Mucosa of descending colon (tissue), 3 donors: ENCODE data around the gene PLXNB3. TPM values are rescaled to one million over a fixed set of nuclear protein-coding genes. Genes with fewer than 3 reads are reported as not detected.
"Not testable (repeated sequence)": the region's sequence is repeated elsewhere in the genome, so short reads cannot be mapped to it uniquely, and the experiment has no call there.

Source experiments
- ATAC-seq: fragments of 200-7000 bp; cut with Tn5 transposase; one replicate; pipeline ENCODE4 v1.9.1; 2020; ENCODE audit warnings: mild to moderate bottlenecking, moderate library complexity
- DNase-seq, 3 donors: peaks; one replicate each; pipeline ENCODE4 v3.0.0-alpha.2; 2020
- H3K36me3 ChIP-seq: fragments of 200-600 bp; one replicate; pipeline ENCODE4 v1.8.0; 2021; ENCODE audit warnings: low read depth, mild to moderate bottlenecking
- H3K4me1 ChIP-seq: fragments of 200-600 bp; one replicate; pipeline ENCODE4 v1.8.0; 2021; ENCODE audit warnings: low read depth, mild to moderate bottlenecking
- H3K4me3 ChIP-seq: fragments of 200-600 bp; one replicate; pipeline ENCODE4 v1.8.0; 2021; ENCODE audit warnings: mild to moderate bottlenecking
- H3K9me3 ChIP-seq: fragments of 200-600 bp; one replicate; pipeline ENCODE4 v1.8.0; 2021; ENCODE audit warnings: mild to moderate bottlenecking
- CTCF ChIP-seq: fragments of 200-600 bp; IDR thresholded peaks from one replicate; pipeline ENCODE4 v1.8.0; 2022; ENCODE audit warnings: antibody characterized with exemption, mild to moderate bottlenecking
- intact Hi-C, 2 donors: fragments of 100-400 bp; cut with DNase I in 1 of 2; cut with micrococcal nuclease in 1 of 2; formaldehyde crosslinking; loops; one replicate each; pipeline versions ENCODE4 v1.11.0 to v1.11.1; 2022; cut with DNase I, micrococcal nuclease
- total RNA-seq, 3 donors: library from RNA; stranded (reverse); fragmentation: NEBNext Ultra II Directional in 2 of 3; extraction: Animal tissue kit (Norgen Biotek cat#: 25700) in 2 of 3; gene quantifications; one replicate each; pipeline versions ENCODE4 v1.2.1 to v1.2.4, GENCODE V29; 2021 to 2023
- donor health status: DM: no; HTN: no; CAD: no; lungs with moderate emphysema.
- donor health status: DM: no; HTN: no; CAD: no.
- donor health status: DM: no; HTN: yes; CAD: no.

PLXNB3 gene
- total RNA-seq, 3 donors from 2014 or later = 3.0 to 44.9 (median 3.3) TPM

DNA sequence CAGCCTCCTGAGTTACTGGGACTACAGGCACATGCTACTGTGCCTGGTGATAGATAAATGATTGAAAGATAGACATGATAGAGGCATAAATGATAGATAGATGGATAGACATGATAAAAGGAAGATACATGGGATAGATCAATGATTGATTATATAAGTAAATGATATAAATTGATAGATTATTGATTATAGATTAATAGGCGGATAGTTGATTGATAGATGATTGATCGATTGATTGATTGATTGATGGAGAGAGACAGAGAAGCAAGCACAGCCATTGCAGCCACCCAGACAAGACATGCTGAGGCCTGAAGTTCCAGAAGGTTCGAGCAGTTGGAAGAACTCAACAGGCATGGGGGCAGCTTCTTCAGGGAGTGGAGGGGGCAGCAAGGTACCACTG, 17.7 kb upstream of the PLXNB3 start:
- Histone ChIP-seq H3K4me1 (no peaks in the 10 kb centered on the region), H3K36me3 (no peaks in the 10 kb centered on the region), H3K9me3 (no peaks in the 10 kb centered on the region), H3K4me3 (no peak overlapping the region)
- intact Hi-C loops = no loop called here
- no peak for TF ChIP-seq CTCF
- ATAC-seq (no peak), DNase-seq (no peak)

GRCh38 chrX:153746991-153747390, 17.1 kb upstream of the PLXNB3 start:
- H3K4me3 ChIP-seq, DNase-seq, intact Hi-C loops, ATAC-seq, H3K9me3 ChIP-seq, H3K36me3 ChIP-seq, H3K4me1 ChIP-seq: not testable (repeated sequence)

GRCh38 chrX:153749017-153749416, 15.0 kb upstream of the PLXNB3 start:
- intact Hi-C loops, H3K4me1 ChIP-seq, ATAC-seq, H3K36me3 ChIP-seq, DNase-seq, H3K4me3 ChIP-seq, H3K9me3 ChIP-seq: not testable (repeated sequence)

DNA sequence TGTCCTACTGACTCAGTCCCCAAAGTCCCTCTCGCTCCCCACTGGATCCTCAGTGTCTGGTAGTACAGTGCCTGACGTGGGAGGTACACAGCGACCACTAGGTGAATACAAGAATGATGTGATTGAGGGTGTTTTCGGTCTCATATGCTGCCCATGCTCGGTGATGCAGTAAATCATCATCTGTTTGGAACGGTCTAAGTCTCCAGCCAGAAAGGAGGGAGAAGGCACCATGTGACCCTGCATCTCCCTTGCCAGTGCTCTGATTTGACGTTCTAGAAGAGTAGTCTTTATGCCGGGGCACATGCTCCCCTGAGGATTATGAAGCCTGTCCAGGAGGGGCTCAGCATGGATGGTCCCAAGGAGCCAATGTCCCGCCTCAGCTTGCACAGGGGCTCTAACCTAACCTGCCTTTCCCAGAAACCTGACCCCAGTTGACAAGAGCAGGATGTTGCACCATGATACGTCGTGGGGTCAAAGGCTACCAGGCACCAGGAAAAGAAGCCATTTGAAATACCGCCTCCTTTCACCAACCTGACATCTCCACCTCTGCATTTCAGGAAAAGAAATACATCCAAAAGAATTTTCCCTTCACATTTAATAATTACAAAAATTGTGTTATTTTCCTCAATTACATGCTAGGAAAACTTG, 13.8 kb upstream of the PLXNB3 start:
- intact Hi-C loops = no loop called here
- H3K36me3 ChIP-seq = no peaks in the 10 kb centered on the region
- no peak overlapping the region for H3K4me3 ChIP-seq
- no peaks in the 10 kb centered on the region for H3K4me1 ChIP-seq
- TF ChIP-seq CTCF = no peak
- no peaks in the 10 kb centered on the region for H3K9me3 ChIP-seq
- DNase-seq (no peak), ATAC-seq (no peak)

GRCh38 chrX:153755136-153755535, 8.9 kb upstream of the PLXNB3 start:
- Histone ChIP-seq H3K9me3 (no peaks in the 10 kb centered on the region), H3K36me3 (no peaks in the 10 kb centered on the region), H3K4me1 (no peaks in the 10 kb centered on the region), H3K4me3 (no peak overlapping the region)
- no peak for TF ChIP-seq CTCF
- intact Hi-C loops = no loop called here
- ATAC-seq = no peak
- no peak for DNase-seq

- H3K4me3 ChIP-seq = no peak overlapping the region
- H3K9me3 ChIP-seq = no peaks in the 10 kb centered on the region
- ATAC-seq (no peak), DNase-seq (no peak)
- H3K4me1 ChIP-seq = no peaks in the 10 kb centered on the region
- H3K36me3 ChIP-seq = no peaks in the 10 kb centered on the region
- no peak for TF ChIP-seq CTCF
- intact Hi-C loops = loop anchor here in 1 of 2 donors (10.0 kb wide), 1 partner anchor 193 kb away; no protein-coding TSS in a partner anchor
These were observed 2.2 kb upstream of the PLXNB3 start for GRCh38 chrX:153761863-153762262.
